GM19238 (cell line): ENCODE data around the gene ENOX1.
A peak's percentile ranks its signal among the peaks of the same experiment; 100 is the strongest.

Source experiments
- DNase-seq: peaks from one replicate; pipeline ENCODE4 v3.0.0; 2011; ENCODE audit warnings: low spot score; ENCODE audit not compliant: insufficient read length

ENOX1 gene

GRCh38 chr13:43744261-43745031 lies 42.3 kb downstream of the ENOX1 start:
- no peak for DNase-seq

- no peak for DNase-seq
These were observed 43.9 kb downstream of the ENOX1 start for GRCh38 chr13:43742911-43743310.

GRCh38 chr13:43737392-43737923 lies 49.3 kb downstream of the ENOX1 start:
- DNase-seq, result no peak

- DNase-seq, result no peak
These were observed 54.0 kb downstream of the ENOX1 start for GRCh38 chr13:43732726-43733125.

- no peak for DNase-seq
These were observed 55.5 kb downstream of the ENOX1 start for GRCh38 chr13:43731296-43731695.

- DNase-seq, result no peak
These were observed 56.1 kb downstream of the ENOX1 start for GRCh38 chr13:43730642-43731041.

- DNase-seq, result no peak
These were observed 58.4 kb downstream of the ENOX1 start for GRCh38 chr13:43728421-43728820.

GRCh38 chr13:43727856-43728255 lies 58.9 kb downstream of the ENOX1 start:
- no peak for DNase-seq

GRCh38 chr13:43725460-43725859 lies 61.3 kb downstream of the ENOX1 start:
- DNase-seq, result no peak

- DNase-seq, result no peak
These were observed 65.9 kb downstream of the ENOX1 start for GRCh38 chr13:43720780-43721397.

GRCh38 chr13:43698758-43699157 lies 88.0 kb downstream of the ENOX1 start:
- no peak for DNase-seq

- no peak for DNase-seq
These were observed 88.8 kb downstream of the ENOX1 start for GRCh38 chr13:43698009-43698408.

- no peak for DNase-seq
These were observed 89.4 kb downstream of the ENOX1 start for GRCh38 chr13:43697323-43697722.

- DNase-seq, result no peak
These were observed 92.6 kb downstream of the ENOX1 start for GRCh38 chr13:43694146-43694664.

- DNase-seq, result no peak
These were observed 93.1 kb downstream of the ENOX1 start for GRCh38 chr13:43693639-43694038.

GRCh38 chr13:43688227-43688907 lies 98.4 kb downstream of the ENOX1 start:
- no peak for DNase-seq

- DNase-seq, result no peak
These were observed 99.7 kb downstream of the ENOX1 start for GRCh38 chr13:43687038-43687437.

- no peak for DNase-seq
These were observed 100.2 kb downstream of the ENOX1 start for GRCh38 chr13:43686557-43686956.

- DNase-seq, result no peak
These were observed 101.6 kb downstream of the ENOX1 start for GRCh38 chr13:43684963-43685725.

- no peak for DNase-seq
These were observed 104.1 kb downstream of the ENOX1 start for GRCh38 chr13:43682701-43683100.

GRCh38 chr13:43676320-43676719 lies 110.5 kb downstream of the ENOX1 start:
- peak; percentile 16 for DNase-seq
